Measurements from ENCODE around the gene FOXRED1. TPM values are rescaled to one million over a fixed set of nuclear protein-coding genes. Genes with fewer than 3 reads are reported as not detected.

FOXRED1 gene
- total and polyA plus RNA-seq, 10 of the 15 experiments (the other 5 are each of a cell fraction or from before 2014, with no cell fraction given) = 9.9 to 67.7 (median 38.0) TPM

- Histone ChIP-seq H3K4me2 (ENCODE audit: control insufficient read depth, insufficient read depth) (no peak overlapping the region), H3K27ac (ENCODE audit: control insufficient read depth, insufficient read depth) (peak overlapping the region; percentile 71; the same call in 1 of the 2 replicates), H3K4me3 (no peak overlapping the region), H3K9ac (ENCODE audit: control insufficient read depth, insufficient read depth, low read length) (no peak overlapping the region), H3K36me3 (ENCODE audit: control insufficient read depth in 2 of 2, insufficient read depth in 2 of 2, low read length in 1 of 2) (peaks cover 0 to 6% of the 10 kb centered on the region in 2 experiments), H3K9me3 (replicated peaks; ENCODE audit: control insufficient read depth, insufficient read depth, low read length) (no peaks in the 10 kb centered on the region; the same call in none of the 3 replicates), H4K20me1 (ENCODE audit: control insufficient read depth, insufficient read depth) (peaks cover 3% of the 10 kb centered on the region; the same call in 1 of the 2 replicates), H3K79me2 (ENCODE audit: control insufficient read depth, insufficient read depth, low read length) (peaks cover 4% of the 10 kb centered on the region), H2AFZ (ENCODE audit: control insufficient read depth, low read depth, low read length) (no peak overlapping the region), H3K4me1 (ENCODE audit: control insufficient read depth, insufficient read depth, low read length) (peaks cover 26% of the 10 kb centered on the region), H3K27me3 (replicated peaks in 1 of 2; ENCODE audit: control insufficient read depth in 2 of 2, insufficient read depth in 2 of 2, low read length in 1 of 2) (no peaks in the 10 kb centered on the region)
- DNase-seq (ENCODE audit: low read depth, low spot score) (no peak), ATAC-seq (no peak), FAIRE-seq (no peak)
- POLR2A ChIA-PET = interaction anchor here (0.7 kb wide), 1 partner anchor 51 kb away, joined by 3 read pairs; no protein-coding TSS in a partner anchor
- in situ Hi-C loops (cut with MboI) = no loop called here
- intact Hi-C loops (cut with micrococcal nuclease; ENCODE audit: unreplicated experiment) = loop anchor here (10.0 kb wide), 3 partner anchors 385 to 665 kb away; no protein-coding TSS in a partner anchor
- RAD21 ChIA-PET (ENCODE audit: unreplicated experiment) = interaction anchor here (1.3 to 2.5 kb wide), 3 partner anchors 9 to 161 kb away, joined by 3 to 11 read pairs (median 9); no protein-coding TSS in a partner anchor
- WGBS (ENCODE audit: insufficient coverage, insufficient replicate concordance, low lambda C conversion rate, missing lambda C conversion rate) = 95% methylated on average over 5 of the region's 5 CpGs
- TF ChIP-seq SIX5 (IDR thresholded peaks at IDR 0.05; ENCODE audit: low read depth, low read length, severe bottlenecking) (no peak), STAT3 (IDR thresholded peaks at IDR 0.05; ENCODE audit: low read depth, low read length) (no peak), CREB1 (IDR thresholded peaks at IDR 0.05; ENCODE audit: low read depth) (no peak), RUNX3 (IDR thresholded peaks at IDR 0.05; ENCODE audit: low read length) (no peak), ESRRA (IDR thresholded peaks at IDR 0.05; ENCODE audit: low read length) (no peak), HCFC1 (IDR thresholded peaks at IDR 0.05; ENCODE audit: low read length) (no peak)
- no TSS peak for BruUV-seq (replicated peaks)
- CTCF ChIA-PET = interaction anchor here (0.6 to 5.3 kb wide), 4 partner anchors 9 to 208 kb away, joined by 3 to 31 read pairs (median 17); no protein-coding TSS in a partner anchor
- SMC1A ChIA-PET (ENCODE audit: uncharacterized antibody, unreplicated experiment) = interaction anchor here (1.2 to 2.6 kb wide), 6 partner anchors 9 to 161 kb away, joined by 3 to 13 read pairs (median 8); no protein-coding TSS in a partner anchor
Measured at GRCh38 chr11:126319374-126319740, 50.4 kb downstream of the FOXRED1 start.

GRCh38 chr11:126322996-126323395, 54.0 kb downstream of the FOXRED1 start:
- intact Hi-C loops (cut with micrococcal nuclease; ENCODE audit: unreplicated experiment) = no loop called here
- CTCF ChIA-PET = no interaction called here
- ATAC-seq (no peak), DNase-seq (ENCODE audit: low read depth, low spot score) (no peak), FAIRE-seq (no peak)
- RAD21 ChIA-PET (ENCODE audit: unreplicated experiment) = no interaction called here
- Histone ChIP-seq H3K4me3 (no peak overlapping the region), H2AFZ (ENCODE audit: control insufficient read depth, low read depth, low read length) (no peak overlapping the region), H3K4me1 (ENCODE audit: control insufficient read depth, insufficient read depth, low read length) (peaks cover 16% of the 10 kb centered on the region), H4K20me1 (ENCODE audit: control insufficient read depth, insufficient read depth) (peaks cover 3% of the 10 kb centered on the region; the same call in 1 of the 2 replicates), H3K27me3 (replicated peaks in 1 of 2; ENCODE audit: control insufficient read depth in 2 of 2, insufficient read depth in 2 of 2, low read length in 1 of 2) (no peaks in the 10 kb centered on the region), H3K9ac (ENCODE audit: control insufficient read depth, insufficient read depth, low read length) (no peak overlapping the region), H3K36me3 (ENCODE audit: control insufficient read depth in 2 of 2, insufficient read depth in 2 of 2, low read length in 1 of 2) (peaks cover 0 to 3% of the 10 kb centered on the region in 2 experiments; a peak in 3 of 4 replicates), H3K79me2 (ENCODE audit: control insufficient read depth, insufficient read depth, low read length) (peaks cover 4% of the 10 kb centered on the region), H3K4me2 (ENCODE audit: control insufficient read depth, insufficient read depth) (no peak overlapping the region), H3K9me3 (replicated peaks; ENCODE audit: control insufficient read depth, insufficient read depth, low read length) (no peaks in the 10 kb centered on the region), H3K27ac (ENCODE audit: control insufficient read depth, insufficient read depth) (no peak overlapping the region)
- POLR2A ChIA-PET = no interaction called here
- 99% methylated on average over 3 of the region's 3 CpGs for WGBS (ENCODE audit: insufficient coverage, insufficient replicate concordance, low lambda C conversion rate, missing lambda C conversion rate)
- SMC1A ChIA-PET (ENCODE audit: uncharacterized antibody, unreplicated experiment) = no interaction called here
- TF ChIP-seq SPI1 (IDR thresholded peaks at IDR 0.05; ENCODE audit: borderline replicate concordance, insufficient read depth, low read depth, low read length) (no peak), CBX3 (IDR thresholded peaks at IDR 0.05; ENCODE audit: borderline replicate concordance, low read depth) (no peak), CHD4 (IDR thresholded peaks at IDR 0.05) (no peak), EP300 (IDR thresholded peaks at IDR 0.05; ENCODE audit: borderline replicate concordance in 1 of 2, control insufficient read depth in 1 of 2, low read depth in 2 of 2, low read length in 2 of 2) (no peak), ATF7 (IDR thresholded peaks at IDR 0.05; ENCODE audit: low read depth) (no peak), E2F4 (IDR thresholded peaks at IDR 0.05; ENCODE audit: low read depth, low read length) (no peak), NR2C2 (IDR thresholded peaks at IDR 0.05; ENCODE audit: borderline replicate concordance, control insufficient read depth, insufficient read length, low read depth) (no peak), EGR1 (IDR thresholded peaks at IDR 0.05; ENCODE audit: borderline replicate concordance in 1 of 2, low read depth in 2 of 2, low read length in 2 of 2) (no peak), PAX8 (IDR thresholded peaks at IDR 0.05) (no peak)
- BruUV-seq (replicated peaks) = no TSS peak
- in situ Hi-C loops (cut with MboI) = no loop called here

Data from GM12878 (cell line).